Heart left ventricle (tissue), 16 donors: ENCODE measurements around the gene FA2H. TPM values are rescaled to one million over a fixed set of nuclear protein-coding genes. Genes with fewer than 3 reads are reported as not detected.
"Not testable (repeated sequence)": the region's sequence is repeated elsewhere in the genome, so short reads cannot be mapped to it uniquely, and the experiment has no call there.

Source experiments
- ATAC-seq, 4 donors: fragments of 200-7000 bp; cut with Tn5 transposase; one replicate each; pipeline ENCODE4 v1.9.1; 2020 to 2022; ENCODE audit warnings: moderate library complexity in 4 of 4, mild to moderate bottlenecking in 3 of 4, moderate number of reproducible peaks in 1 of 4
- DNase-seq, 5 donors: peaks; one replicate each; pipeline ENCODE4 v3.0.0-alpha.2; 2020
- H3K27ac ChIP-seq, 12 donors: fragments of 200-600 bp; sonication (generic) in 4 of 12; one replicate each; pipeline versions ENCODE4 v1.5.0 to v1.8.0; 2016 to 2022; ENCODE audit warnings: mild to moderate bottlenecking in 2 of 12
- H3K27me3 ChIP-seq, 9 donors: fragments of 200-600 bp; sonication (generic) in 2 of 9; one replicate each; pipeline versions ENCODE4 v1.5.1 to v1.8.0; 2016 to 2022; ENCODE audit warnings: mild to moderate bottlenecking in 3 of 9
- H3K36me3 ChIP-seq, 9 donors: fragments of 200-600 bp; sonication (generic) in 2 of 9; one replicate each; pipeline versions ENCODE4 v1.5.0 to v1.8.0; 2018 to 2022; ENCODE audit warnings: mild to moderate bottlenecking in 2 of 9
- H3K4me1 ChIP-seq, 12 donors: fragments of 200-600 bp; sonication (generic) in 4 of 12; one replicate each; pipeline versions ENCODE4 v1.5.0 to v1.8.0; 2016 to 2022; ENCODE audit warnings: mild to moderate bottlenecking in 3 of 12
- H3K4me3 ChIP-seq, 12 donors: fragments of 200-600 bp; sonication (generic) in 4 of 12; one replicate each; pipeline versions ENCODE4 v1.5.0 to v1.8.0; 2017 to 2022; ENCODE audit warnings: mild to moderate bottlenecking in 9 of 12, moderate library complexity in 4 of 12
- H3K9me3 ChIP-seq, 12 donors: fragments of 200-600 bp; sonication (generic) in 4 of 12; one replicate each; pipeline versions ENCODE4 v1.5.0 to v1.8.0; 2016 to 2022; ENCODE audit warnings: mild to moderate bottlenecking in 1 of 12
- CTCF ChIP-seq, 12 donors: fragments of 200-600 bp; sonication (generic) in 4 of 12; IDR thresholded peaks; one replicate each; pipeline versions ENCODE4 v1.5.0 to v1.8.0; 2018 to 2022; ENCODE audit warnings: antibody characterized with exemption in 12 of 12, mild to moderate bottlenecking in 5 of 12
- POLR2A ChIP-seq, 2 donors: fragments of 450-650 bp; IDR thresholded peaks; one replicate each; pipeline ENCODE4 v1.6.1; 2017; ENCODE audit warnings: antibody characterized with exemption in 2 of 2, mild to moderate bottlenecking in 2 of 2, moderate library complexity in 2 of 2
- WGBS, 4 donors: extraction: QIAGEN DNeasy Blood & Tissue Kit in 2 of 4; methylation state at CpG; one replicate each; pipeline versions ENCODE4 v1.1.5 to v1.1.7; 2013 to 2018; 5-methylcytosine and 5-hydroxymethylcytosine counted together
- intact Hi-C, 10 donors: fragments of 100-400 bp; cut with DNase I; formaldehyde crosslinking; loops; one replicate each; pipeline versions ENCODE4 v1.11.1 to v1.14.2; 2022
- polyA plus RNA-seq, 2 donors: library from polyadenylated mRNA; stranded (reverse); fragments of 200-250 nt; gene quantifications; one replicate each; pipeline ENCODE4 v1.2.3, GENCODE V29; 2013
- total RNA-seq, 9 donors: library from RNA; depleted of rRNA in 2 of 9; stranded (reverse); fragments of >200 nt in 2 of 9; fragmentation: NEBNext Ultra II Directional in 3 of 9; extraction: Animal tissue kit (Norgen Biotek cat#: 25700) in 3 of 9; gene quantifications; one replicate each; pipeline versions ENCODE4 v1.1.0 to v1.2.4, GENCODE V29; 2016 to 2023
- donor health status: ischemic (EF 13 %, LVEDD 7.1; RV severe dilation, severe dysfunction).
- donor health status: healthy with polysubstance abuse.
- donor health status: DM: no; HTN: yes; CAD: no.
- donor health status: DM: no; HTN: no; CAD: no.
- donor health status: ischemic (EF 25% LVEDD 6.9; RV normal size, moderate dysfunction).
- donor health status: ischemic (EF 25% LVEDD 5.7; RV mildly dilated, moderate dysfunction).
- donor health status: healthy.
- donor health status: DM: yes; HTN: yes; CAD: no.
- donor health status: ischemic (EF 35%, LVEDD 5.7; RV mildly dilated, moderate dysfunction).
- donor health status: nonischemic (EF 11% LVEDD 7.7; RV severe dilation, severe dysfunction).
- donor health status: DM: yes; HTN: yes; CAD: no.
- donor health status: PGD.
- donor health status: ischemic (EF 29% LVEDD 5.4; RV normal size, mild dysfunction).
- donor health status: nonischemic (EF 23%, LVEDD 6.1; RV moderate dilation, normal function).

Gene FA2H
- total and polyA plus RNA-seq, 11 donors: 0.04 to 1.9 (median 0.39) TPM; not detected in 7

DNA sequence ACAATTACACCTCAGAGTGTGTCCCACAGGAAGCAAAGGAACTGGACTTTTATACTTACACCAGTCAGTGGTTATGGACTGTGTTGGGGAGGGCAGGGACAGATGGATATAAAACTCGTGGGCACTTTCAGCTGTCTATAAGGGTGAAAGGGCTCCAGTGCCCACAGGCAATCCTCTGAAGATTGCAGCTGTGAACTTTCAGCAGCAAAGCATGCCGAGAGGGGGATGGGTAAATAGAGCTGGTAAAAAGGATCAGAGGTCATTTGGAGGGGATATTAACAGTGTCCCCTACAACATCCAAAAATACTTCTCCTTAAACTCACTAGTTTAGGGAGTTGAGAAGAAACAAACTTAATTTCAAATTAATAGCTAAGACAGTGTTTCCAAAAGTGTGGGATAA lies 94.6 kb downstream of the FA2H start:
- Histone ChIP-seq H3K4me3 (no peak overlapping the region), H3K4me1 (no peaks in the 10 kb centered on the region), H3K27ac (no peak overlapping the region), H3K27me3 (no peaks in the 10 kb centered on the region), H3K9me3 (no peaks in the 10 kb centered on the region), H3K36me3 (peaks cover 0 to 97% (median 42%) of the 10 kb centered on the region in 9 donors)
- WGBS, 4 donors: 35 to 65% (median 46%) methylated on average over 2 of the region's 2 CpGs
- DNase-seq (no peak), ATAC-seq (no peak)
- intact Hi-C loops: no loop called here
- no peak for TF ChIP-seq CTCF (IDR thresholded peaks at IDR 0.05)
- TF ChIP-seq POLR2A (IDR thresholded peaks at IDR 0.05): no peak

GRCh38 chr16:74677868-74678267 lies 96.8 kb downstream of the FA2H start:
- WGBS, 4 donors: 91 to 97% (median 94%) methylated on average over 4 of the region's 4 CpGs
- Histone ChIP-seq H3K27me3 (no peaks in the 10 kb centered on the region), H3K27ac (no peak overlapping the region), H3K4me3 (no peak overlapping the region), H3K9me3 (no peaks in the 10 kb centered on the region), H3K36me3 (peaks cover 0 to 99% (median 53%) of the 10 kb centered on the region in 9 donors), H3K4me1 (no peaks in the 10 kb centered on the region)
- TF ChIP-seq CTCF (IDR thresholded peaks at IDR 0.05) (no peak), POLR2A (IDR thresholded peaks at IDR 0.05) (no peak)
- intact Hi-C loops: no loop called here
- ATAC-seq (no peak), DNase-seq (no peak)

DNA sequence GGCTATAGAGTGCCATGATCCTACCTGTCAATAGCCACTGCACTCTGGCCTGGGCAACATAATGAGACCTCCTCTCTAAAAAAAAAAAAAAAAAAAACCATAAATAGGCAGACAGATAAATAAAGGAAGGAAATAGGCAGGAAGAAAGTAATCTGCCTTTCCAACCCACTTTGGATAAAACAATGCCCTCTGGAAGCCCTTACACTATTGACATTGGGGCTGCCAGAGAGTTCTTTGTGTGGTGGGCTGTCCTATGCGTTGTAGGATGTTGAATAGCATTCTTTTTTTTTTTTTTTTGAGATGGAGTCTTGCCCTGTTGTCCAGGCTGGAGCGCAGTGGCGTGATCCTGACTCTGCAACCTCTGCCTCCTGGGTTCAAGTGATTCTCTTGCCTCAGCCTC lies 100.7 kb downstream of the FA2H start:
- DNase-seq: no peak
- H3K9me3 ChIP-seq: no peaks in the 10 kb centered on the region
- 71 to 84% (median 74%) methylated on average over 3 of the region's 3 CpGs for WGBS, 4 donors
- no peak overlapping the region for H3K27ac ChIP-seq
- H3K4me3 ChIP-seq: no peak overlapping the region
- no peaks in the 10 kb centered on the region for H3K4me1 ChIP-seq
- intact Hi-C loops: no loop called here
- TF ChIP-seq POLR2A (IDR thresholded peaks at IDR 0.05): no peak
- TF ChIP-seq CTCF (IDR thresholded peaks at IDR 0.05): no peak
- no peak for ATAC-seq
- peaks cover 0 to 76% (median 35%) of the 10 kb centered on the region in 9 donors for H3K36me3 ChIP-seq
- no peaks in the 10 kb centered on the region for H3K27me3 ChIP-seq

DNA sequence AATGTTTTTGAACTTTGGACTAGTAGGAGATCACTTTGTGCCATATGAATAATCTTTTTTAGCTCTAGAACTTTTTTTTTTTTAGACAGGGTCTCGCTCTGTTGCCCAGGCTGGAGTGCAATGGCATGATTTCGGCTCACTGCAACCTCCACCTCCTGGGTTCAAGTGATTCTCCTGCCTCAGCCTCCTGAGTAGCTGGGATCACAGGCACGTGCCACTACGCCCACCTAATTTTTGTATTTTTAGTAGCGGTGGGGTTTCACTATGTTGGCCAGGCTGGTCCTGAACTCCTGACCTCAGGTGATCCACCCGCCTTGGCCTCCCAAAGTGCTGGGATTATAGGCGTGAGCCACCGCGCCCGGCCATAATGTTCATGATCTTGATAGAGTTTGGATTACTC lies 105.7 kb downstream of the FA2H start:
- H3K36me3 ChIP-seq: peaks cover 0 to 38% (median 23%) of the 10 kb centered on the region in 9 donors
- H3K4me1 ChIP-seq: peaks cover 0 to 20% (median 8%) of the 10 kb centered on the region in 12 donors
- H3K27me3 ChIP-seq, intact Hi-C loops, H3K4me3 ChIP-seq, DNase-seq, H3K27ac ChIP-seq, H3K9me3 ChIP-seq, ATAC-seq: not testable (repeated sequence)
- 96 to 98% (median 97%) methylated on average over 10 of the region's 10 CpGs for WGBS, 4 donors

- peak in 3 of 4 donors; percentile 13 to 20 (median 14) for ATAC-seq
- no peak for TF ChIP-seq CTCF (IDR thresholded peaks at IDR 0.05)
- TF ChIP-seq POLR2A (IDR thresholded peaks at IDR 0.05): no peak
- intact Hi-C loops: loop anchor here in 1 of 10 donors (2.0 kb wide), 1 partner anchor 34 kb away; the partner anchor contains the start of gene MLKL
Observed at GRCh38 chr16:74667255-74667700, 107.3 kb downstream of the FA2H start.

More at GRCh38 chr16:74667255-74667700, 107.3 kb downstream of the FA2H start:
- 0 to 12% (median 1%) methylated on average over 23 of the region's 23 CpGs for WGBS, 4 donors
- no peaks in the 10 kb centered on the region for H3K9me3 ChIP-seq
- peaks cover 0 to 20% (median 8%) of the 10 kb centered on the region in 12 donors for H3K4me1 ChIP-seq
- H3K36me3 ChIP-seq: peaks cover 0 to 38% (median 25%) of the 10 kb centered on the region in 9 donors
- peak overlapping the region in 9 of 12 donors; percentile 24 to 78 (median 45) for H3K27ac ChIP-seq
- DNase-seq: peak in 3 of 5 donors; percentile 15 to 39 (median 28)
- H3K27me3 ChIP-seq: no peaks in the 10 kb centered on the region
- peak overlapping the region; percentile 53 to 99 (median 78) for H3K4me3 ChIP-seq
